ENCODE measurements around the gene EXOC6. TPM values are rescaled to one million over a fixed set of nuclear protein-coding genes. Genes with fewer than 3 reads are reported as not detected.

EXOC6 gene
- total RNA-seq, 4 donors from 2014 or later, result 9.7 to 760 (median 13.7) TPM

DNA sequence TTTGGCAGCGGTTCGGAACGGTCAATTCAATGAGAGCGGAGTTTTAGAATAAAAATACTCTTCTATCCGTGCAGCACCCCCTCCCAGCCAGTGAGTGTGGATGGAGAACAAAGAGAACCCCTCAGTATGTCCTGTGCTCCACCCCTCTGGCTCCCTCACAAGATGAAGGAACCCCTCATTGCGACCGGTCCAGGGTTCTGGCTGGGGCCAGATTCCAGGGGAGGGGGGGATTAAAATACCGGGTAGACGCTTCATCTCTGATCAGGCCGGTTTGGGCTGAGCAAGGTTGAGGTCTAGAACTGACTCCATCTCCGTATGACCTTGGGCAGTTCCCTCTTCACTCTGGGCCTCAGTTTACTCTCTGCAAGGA is 218.2 kb downstream of the EXOC6 start:
- TF ChIP-seq, protein P1, sequence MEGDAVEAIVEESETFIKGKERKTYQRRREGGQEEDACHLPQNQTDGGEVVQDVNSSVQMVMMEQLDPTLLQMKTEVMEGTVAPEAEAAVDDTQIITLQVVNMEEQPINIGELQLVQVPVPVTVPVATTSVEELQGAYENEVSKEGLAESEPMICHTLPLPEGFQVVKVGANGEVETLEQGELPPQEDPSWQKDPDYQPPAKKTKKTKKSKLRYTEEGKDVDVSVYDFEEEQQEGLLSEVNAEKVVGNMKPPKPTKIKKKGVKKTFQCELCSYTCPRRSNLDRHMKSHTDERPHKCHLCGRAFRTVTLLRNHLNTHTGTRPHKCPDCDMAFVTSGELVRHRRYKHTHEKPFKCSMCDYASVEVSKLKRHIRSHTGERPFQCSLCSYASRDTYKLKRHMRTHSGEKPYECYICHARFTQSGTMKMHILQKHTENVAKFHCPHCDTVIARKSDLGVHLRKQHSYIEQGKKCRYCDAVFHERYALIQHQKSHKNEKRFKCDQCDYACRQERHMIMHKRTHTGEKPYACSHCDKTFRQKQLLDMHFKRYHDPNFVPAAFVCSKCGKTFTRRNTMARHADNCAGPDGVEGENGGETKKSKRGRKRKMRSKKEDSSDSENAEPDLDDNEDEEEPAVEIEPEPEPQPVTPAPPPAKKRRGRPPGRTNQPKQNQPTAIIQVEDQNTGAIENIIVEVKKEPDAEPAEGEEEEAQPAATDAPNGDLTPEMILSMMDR (IDR thresholded peaks at IDR 0.05; ENCODE audit: low read depth), result no peak

DNA sequence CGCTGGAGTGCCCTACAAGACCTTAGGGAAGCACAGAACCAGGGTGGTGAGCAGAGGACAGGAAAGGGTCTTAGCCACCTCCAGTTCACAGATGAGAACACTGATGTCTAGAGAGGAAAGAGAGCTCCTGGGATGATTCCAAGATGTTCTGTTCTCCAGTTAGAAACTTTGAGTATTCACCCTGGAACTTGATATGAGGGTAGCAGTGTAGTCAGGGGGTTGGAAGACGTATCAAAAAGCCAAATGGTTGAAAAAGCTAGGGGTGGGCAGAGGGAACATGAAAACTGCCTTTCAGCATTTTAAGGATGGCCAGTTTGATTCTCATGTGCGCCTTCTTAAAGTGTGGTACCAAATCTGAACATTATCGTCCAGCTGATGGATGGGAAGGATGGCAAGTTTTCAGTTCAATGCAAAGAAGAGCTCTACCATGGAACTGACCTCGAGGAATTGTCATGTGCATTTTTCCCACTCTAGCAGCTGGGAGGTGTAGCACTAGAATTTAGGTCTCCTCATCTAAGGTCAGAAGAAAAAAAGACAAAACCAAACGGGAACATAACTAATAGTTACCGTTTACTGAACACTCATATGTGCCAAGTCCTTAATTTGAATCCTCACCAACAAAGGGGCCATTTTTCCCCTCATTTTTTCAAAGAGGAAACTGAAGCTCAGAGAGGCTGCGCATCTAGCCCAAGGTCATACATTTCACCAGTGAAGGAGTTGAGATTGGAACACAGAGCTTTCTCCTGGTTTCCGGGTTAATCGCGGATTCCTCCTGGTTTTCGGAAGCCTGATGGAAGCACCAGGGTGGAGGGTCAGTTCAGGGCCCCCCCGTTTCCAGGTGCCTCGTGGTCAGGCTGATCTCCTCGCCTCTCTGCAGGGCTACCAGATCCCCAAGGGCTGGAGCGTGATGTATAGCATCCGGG is 219.4 kb downstream of the EXOC6 start:
- TF ChIP-seq, protein P1 (IDR thresholded peaks at IDR 0.05; ENCODE audit: low read depth), result no peak

DNA sequence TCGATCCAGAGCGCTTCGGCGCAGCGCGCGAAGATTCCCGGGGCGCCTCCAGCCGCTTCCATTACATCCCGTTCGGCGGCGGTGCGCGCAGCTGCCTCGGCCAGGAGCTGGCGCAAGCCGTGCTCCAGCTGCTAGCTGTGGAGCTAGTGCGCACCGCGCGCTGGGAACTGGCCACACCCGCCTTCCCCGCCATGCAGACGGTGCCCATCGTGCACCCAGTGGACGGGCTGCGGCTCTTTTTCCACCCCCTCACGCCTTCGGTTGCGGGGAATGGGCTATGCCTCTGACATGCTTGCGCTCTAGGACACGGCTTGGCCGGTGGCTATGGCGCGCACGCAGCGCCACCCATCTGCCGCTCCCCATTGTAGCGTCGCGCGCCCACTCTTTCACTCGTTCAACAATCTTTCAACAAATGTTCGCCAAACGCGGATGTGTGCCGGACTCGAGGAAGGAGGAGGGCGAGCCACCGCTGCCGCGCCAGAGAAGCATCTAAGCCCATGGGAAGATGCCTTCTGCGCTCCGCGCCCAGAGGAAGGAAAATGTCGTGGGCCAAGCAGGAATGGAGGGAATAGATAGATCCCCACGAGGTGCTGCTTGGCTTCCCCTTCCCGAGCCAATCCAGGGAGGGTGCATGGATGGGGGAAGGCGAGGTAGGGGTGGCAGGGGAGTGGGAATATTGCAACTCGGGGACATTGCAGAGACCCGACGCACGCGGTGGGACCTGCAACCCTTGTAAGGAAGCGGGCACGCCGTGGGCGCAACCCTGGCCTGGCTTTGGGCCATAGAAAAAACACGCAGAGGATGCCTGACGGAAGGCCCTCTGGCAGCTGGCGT is 220.3 kb downstream of the EXOC6 start:
- TF ChIP-seq, protein P1 (IDR thresholded peaks at IDR 0.05; ENCODE audit: low read depth), result no peak

DNA sequence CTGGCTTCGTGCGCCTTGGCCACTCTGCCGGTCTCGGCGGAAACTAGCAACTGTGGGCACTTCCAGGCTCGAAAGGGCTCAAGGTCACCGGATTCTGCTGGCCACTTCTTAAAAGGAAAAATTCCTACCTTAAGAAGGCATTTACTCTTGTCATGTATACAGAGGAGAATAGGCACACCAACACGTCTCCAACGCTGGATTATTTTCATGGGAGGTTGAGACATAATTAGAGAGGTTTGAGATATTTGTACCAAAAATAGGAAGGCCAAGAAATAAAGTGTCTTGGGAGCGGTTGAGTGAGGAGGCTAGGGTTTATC is 220.9 kb downstream of the EXOC6 start:
- TF ChIP-seq, protein P1 (IDR thresholded peaks at IDR 0.05; ENCODE audit: low read depth), result no peak

DNA sequence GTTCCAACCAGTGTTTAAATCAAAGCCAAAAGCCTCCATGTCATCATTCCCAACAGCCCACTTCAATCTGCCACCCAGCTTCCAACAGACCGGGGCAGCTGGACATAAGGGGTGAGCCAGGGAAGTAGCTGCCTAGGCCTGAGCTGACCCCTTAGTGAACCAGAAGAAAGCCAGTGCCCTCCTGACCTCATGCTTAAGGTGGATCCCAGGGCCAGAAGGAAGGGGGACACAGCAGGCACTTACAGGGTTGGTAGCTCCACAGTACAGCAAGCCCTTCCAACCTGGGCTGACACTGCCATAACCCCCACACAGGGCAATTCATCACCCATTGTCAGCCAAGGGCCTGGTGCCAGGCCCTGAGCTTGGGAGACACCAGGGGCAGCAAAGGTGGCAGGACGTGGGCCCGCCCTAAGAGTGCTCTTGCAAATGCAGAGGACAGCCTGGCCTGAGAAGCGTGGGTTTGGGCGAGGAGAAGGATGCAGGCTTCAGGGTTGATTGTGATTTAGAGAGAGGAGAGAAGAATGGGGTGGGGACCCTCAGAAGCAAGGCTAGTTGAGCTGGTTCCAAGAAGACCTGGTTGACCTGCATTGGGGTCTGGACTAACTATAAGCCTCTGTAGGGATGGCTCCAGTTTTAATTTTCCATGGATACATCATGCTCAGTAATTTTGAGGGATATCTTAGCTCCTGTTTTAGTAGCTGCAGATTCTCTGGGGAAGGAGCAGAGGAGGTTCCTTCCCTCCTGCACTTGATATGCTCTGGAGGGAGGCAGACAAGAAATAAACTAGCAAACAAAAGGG is 222.3 kb downstream of the EXOC6 start:
- TF ChIP-seq, protein P1 (IDR thresholded peaks at IDR 0.05; ENCODE audit: low read depth), result no peak

DNA sequence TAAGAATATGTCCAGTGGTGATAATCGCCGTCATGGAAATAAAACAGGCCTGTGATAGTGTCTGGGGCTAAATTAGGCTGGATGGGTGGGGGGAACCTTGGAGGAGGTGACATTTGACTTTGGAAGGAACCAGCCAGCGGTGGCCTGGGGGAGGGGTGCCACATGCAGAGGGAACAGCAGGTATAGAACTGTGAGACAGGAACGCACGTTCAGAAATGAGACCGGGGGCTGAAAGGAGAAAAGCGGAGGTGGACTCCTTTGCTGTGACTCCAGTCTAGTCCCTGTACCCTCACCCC is 222.8 kb downstream of the EXOC6 start:
- TF ChIP-seq, protein P1 (IDR thresholded peaks at IDR 0.05; ENCODE audit: low read depth), result no peak
